Lung (tissue), 12 donors: ENCODE results near the gene C5orf24. TPM values are rescaled to one million over a fixed set of nuclear protein-coding genes. Genes with fewer than 3 reads are reported as not detected.
A peak's percentile ranks its signal among the peaks of the same experiment; 100 is the strongest.
"Not testable (repeated sequence)": the region's sequence is repeated elsewhere in the genome, so short reads cannot be mapped to it uniquely, and the experiment has no call there.

Experiments
- ATAC-seq: fragments of 200-7000 bp; cut with Tn5 transposase; one replicate; pipeline ENCODE4 v1.9.1; 2020; ENCODE audit warnings: moderate number of reproducible peaks; ENCODE audit not compliant: insufficient read depth, low FRiP score
- DNase-seq, 3 donors: peaks; one replicate each; pipeline ENCODE4 v3.0.0-alpha.2; 2013 to 2017
- H3K27ac ChIP-seq, 2 donors: one replicate each; pipeline ENCODE4 v1.5.1; 2013; ENCODE audit warnings: mild to moderate bottlenecking in 2 of 2, moderate library complexity in 2 of 2, control low read depth in 1 of 2, inconsistent platforms in 1 of 2, low read depth in 1 of 2, low read length in 1 of 2
- H3K27me3 ChIP-seq, 3 donors: one replicate each; pipeline ENCODE4 v1.5.1; 2013; ENCODE audit warnings: low read length in 2 of 3; ENCODE audit not compliant: control insufficient read depth in 3 of 3, insufficient read depth in 3 of 3
- H3K36me3 ChIP-seq, 4 donors: one replicate each; pipeline ENCODE4 v1.5.1; 2013; ENCODE audit warnings: low read length in 4 of 4, mild to moderate bottlenecking in 1 of 4, moderate library complexity in 1 of 4; ENCODE audit not compliant: control insufficient read depth in 4 of 4, insufficient read depth in 4 of 4
- H3K4me1 ChIP-seq, 5 donors: one replicate each; pipeline ENCODE4 v1.5.1; 2013; ENCODE audit warnings: low read length in 5 of 5, mild to moderate bottlenecking in 2 of 5, moderate library complexity in 1 of 5; ENCODE audit not compliant: control insufficient read depth in 5 of 5, insufficient read depth in 5 of 5
- H3K4me3 ChIP-seq: one replicate; pipeline ENCODE4 v1.5.1; 2013; ENCODE audit warnings: mild to moderate bottlenecking, control low read depth, moderate library complexity
- H3K9ac ChIP-seq, 2 donors: one replicate each; pipeline ENCODE4 v1.5.1; 2013; ENCODE audit warnings: low read length in 2 of 2, control low read depth in 1 of 2; ENCODE audit not compliant: insufficient read depth in 1 of 2
- H3K9me3 ChIP-seq, 4 donors: one replicate each; pipeline ENCODE4 v1.5.1; 2013; ENCODE audit warnings: low read length in 3 of 4, mild to moderate bottlenecking in 1 of 4, moderate library complexity in 1 of 4; ENCODE audit not compliant: control insufficient read depth in 4 of 4, insufficient read depth in 3 of 4
- CTCF ChIP-seq: IDR thresholded peaks from 2 replicates; pipeline ENCODE4 v1.5.1; 2012; ENCODE audit warnings: mild to moderate bottlenecking; ENCODE audit errors: control extremely low read depth, extremely low read depth
- WGBS, 2 donors: extraction: QIAGEN DNeasy Blood & Tissue Kit; methylation state at CpG; one replicate each; pipeline ENCODE4 v1.1.7; 2013; 5-methylcytosine and 5-hydroxymethylcytosine counted together
- polyA plus RNA-seq, 2 donors: library from polyadenylated mRNA; stranded (reverse); fragments of 200-250 nt; gene quantifications; one replicate each; pipeline ENCODE4 v1.2.1, GENCODE V29; 2013
- total RNA-seq, 2 donors: library from RNA; depleted of rRNA in 1 of 2; stranded (reverse); fragments of >200 nt in 1 of 2; gene quantifications; one replicate each; pipeline ENCODE4 v1.2.1, GENCODE V29; 2014 to 2021
- donor health status: control.
- donor health status: control.
- donor health status: Bipolar disorder and iron deficiency.
- donor health status: healthy.
- donor health status: DM: yes; HTN: yes; CAD: no.

C5orf24 gene
- total and polyA plus RNA-seq, 4 donors = 19.6 to 68.8 (median 29.7) TPM

- peaks cover 0 to 10% (median 6%) of the 10 kb centered on the region in 5 donors for H3K4me1 ChIP-seq
- peak; percentile 6 to 21 (median 18) for DNase-seq
- H3K9ac ChIP-seq = no peak overlapping the region
- no peaks in the 10 kb centered on the region for H3K27me3 ChIP-seq
- no peak for TF ChIP-seq CTCF
- no peak overlapping the region for H3K4me3 ChIP-seq
- peaks cover 9 to 28% (median 14%) of the 10 kb centered on the region in 4 donors for H3K36me3 ChIP-seq
- ATAC-seq = no peak
- H3K27ac ChIP-seq = peak overlapping the region in 1 of 2 donors; percentile 16
- 55 to 63% methylated on average over 1 of the region's 1 CpG for WGBS, 2 donors
- no peaks in the 10 kb centered on the region for H3K9me3 ChIP-seq
Observed at GRCh38 chr5:134851307-134851923, 5.6 kb downstream of the C5orf24 start.

- DNase-seq, H3K27ac ChIP-seq, H3K9me3 ChIP-seq, ATAC-seq, H3K4me3 ChIP-seq, H3K4me1 ChIP-seq, H3K27me3 ChIP-seq, H3K9ac ChIP-seq: not testable (repeated sequence)
- H3K36me3 ChIP-seq = peaks cover 11 to 40% (median 24%) of the 10 kb centered on the region in 4 donors
- 95 to 96% methylated on average over 7 of the region's 7 CpGs for WGBS, 2 donors
Observed at GRCh38 chr5:134856465-134856864, 10.7 kb downstream of the C5orf24 start.

GRCh38 chr5:134857401-134857800, 11.6 kb downstream of the C5orf24 start:
- TF ChIP-seq CTCF = no peak
- Histone ChIP-seq H3K4me3 (no peak overlapping the region), H3K4me1 (peaks cover 0 to 3% (median 0%) of the 10 kb centered on the region in 5 donors), H3K27ac (peak overlapping the region in 1 of 2 donors; percentile 29), H3K9ac (no peak overlapping the region), H3K9me3 (no peaks in the 10 kb centered on the region), H3K27me3 (no peaks in the 10 kb centered on the region), H3K36me3 (peaks cover 14 to 42% (median 24%) of the 10 kb centered on the region in 4 donors)
- ATAC-seq = no peak
- WGBS, 2 donors = 60 to 71% methylated on average over 3 of the region's 3 CpGs
- no peak for DNase-seq

GRCh38 chr5:134864707-134865106, 18.9 kb downstream of the C5orf24 start:
- no peaks in the 10 kb centered on the region for H3K4me1 ChIP-seq
- 96 to 98% methylated on average over 2 of the region's 2 CpGs for WGBS, 2 donors
- no peak for ATAC-seq

More at GRCh38 chr5:134864707-134865106, 18.9 kb downstream of the C5orf24 start:
- no peaks in the 10 kb centered on the region for H3K27me3 ChIP-seq
- DNase-seq = no peak
- H3K9me3 ChIP-seq = no peaks in the 10 kb centered on the region
- no peak overlapping the region for H3K4me3 ChIP-seq
- TF ChIP-seq CTCF = no peak
- no peak overlapping the region for H3K9ac ChIP-seq
- no peak overlapping the region for H3K27ac ChIP-seq
- H3K36me3 ChIP-seq = peaks cover 0 to 8% (median 7%) of the 10 kb centered on the region in 4 donors
